SK-N-MC (cell line): ENCODE results near the gene UBR7.

Experiments
- EZH2 ChIP-seq: fragments of 200-600 bp; sonication (generic); IDR thresholded peaks from one replicate; pipeline ENCODE4 v1.6.1; 2017; ENCODE audit warnings: antibody characterized with exemption
- FOXP2 ChIP-seq: optimal IDR thresholded peaks from 2 replicates; pipeline ENCODE3; 2011; ENCODE audit warnings: mild to moderate bottlenecking, moderate library complexity; ENCODE audit not compliant: insufficient read depth; ENCODE audit errors: extremely low read length, control extremely low read depth
- POLR2AphosphoS5 ChIP-seq: IDR thresholded peaks from 2 replicates; pipeline ENCODE4 v1.6.1; 2012; ENCODE audit warnings: mild to moderate bottlenecking, low read depth, low read length, borderline replicate concordance

DNA sequence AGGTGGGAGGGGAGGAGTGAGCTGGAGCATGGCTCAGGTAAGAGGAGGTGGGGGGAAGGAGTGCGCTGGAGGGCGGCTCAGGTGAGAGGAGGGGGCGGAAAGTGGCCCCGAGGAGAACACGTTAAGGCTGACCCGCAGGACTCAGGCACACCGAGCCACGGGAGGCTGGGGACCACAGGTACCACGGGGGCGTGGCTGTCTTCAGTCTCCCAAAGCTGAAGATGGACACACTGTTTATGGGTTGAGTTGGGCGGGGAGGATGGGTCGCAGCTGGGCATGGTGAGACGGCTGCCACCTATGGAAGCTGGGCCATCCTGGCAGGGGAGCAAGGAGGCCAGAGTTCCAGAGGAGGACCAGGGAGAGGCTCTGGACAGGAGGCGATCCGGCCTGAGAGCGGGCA, 23.5 kb downstream of the UBR7 start:
- TF ChIP-seq POLR2AphosphoS5 (no peak), EZH2 (no peak), FOXP2 (no peak)
